KG1 (cell line): ENCODE results near the gene FXYD2.

Experiments used
- DNase-seq: peaks from one replicate; lab custom pipeline; 2025; lab: John Stamatoyannopoulos, UW

Gene FXYD2

GRCh38 chr11:117834838-117835443 lies 10.4 kb upstream of the FXYD2 start:
- no peak for DNase-seq

DNA sequence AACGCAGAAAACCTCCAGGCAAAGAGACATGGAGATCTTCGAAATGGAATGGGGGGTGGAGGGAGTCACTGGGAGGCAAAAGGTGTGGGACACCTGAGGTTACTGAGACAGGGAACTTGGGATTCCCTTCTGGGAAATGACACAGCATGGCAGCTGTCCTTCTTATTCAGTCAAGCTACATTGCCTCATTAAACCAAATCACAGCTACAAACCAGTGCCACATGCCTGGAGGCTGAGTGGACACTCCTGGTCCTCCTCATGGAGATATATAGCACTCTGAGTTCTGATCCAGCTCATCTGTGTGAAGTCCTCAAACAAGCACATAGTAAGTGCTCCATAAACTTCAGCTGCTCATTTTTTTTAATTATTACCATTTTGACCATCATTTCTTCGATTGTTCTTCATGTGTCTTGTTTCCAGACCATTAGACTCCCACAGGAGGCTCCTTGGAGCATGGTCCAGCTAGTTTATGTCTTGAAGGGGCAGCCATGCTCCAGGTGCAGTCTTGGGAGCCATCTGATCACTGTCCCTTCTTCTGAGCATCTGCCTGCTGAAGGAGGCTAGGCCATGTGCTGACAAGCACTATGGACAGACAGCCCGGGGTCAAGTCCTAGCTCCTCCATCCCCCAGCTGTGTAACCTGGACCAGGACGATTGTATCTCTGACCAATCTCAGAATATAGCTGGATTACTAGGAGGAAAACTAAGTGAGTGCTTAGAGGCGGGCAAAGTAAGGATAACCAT lies 9.7 kb upstream of the FXYD2 start:
- no peak for DNase-seq

GRCh38 chr11:117833401-117833891 lies 8.9 kb upstream of the FXYD2 start:
- no peak for DNase-seq

- no peak for DNase-seq
Measured at GRCh38 chr11:117832511-117832910, 8.0 kb upstream of the FXYD2 start.

GRCh38 chr11:117831661-117832415 lies 7.3 kb upstream of the FXYD2 start:
- DNase-seq, result no peak

DNA sequence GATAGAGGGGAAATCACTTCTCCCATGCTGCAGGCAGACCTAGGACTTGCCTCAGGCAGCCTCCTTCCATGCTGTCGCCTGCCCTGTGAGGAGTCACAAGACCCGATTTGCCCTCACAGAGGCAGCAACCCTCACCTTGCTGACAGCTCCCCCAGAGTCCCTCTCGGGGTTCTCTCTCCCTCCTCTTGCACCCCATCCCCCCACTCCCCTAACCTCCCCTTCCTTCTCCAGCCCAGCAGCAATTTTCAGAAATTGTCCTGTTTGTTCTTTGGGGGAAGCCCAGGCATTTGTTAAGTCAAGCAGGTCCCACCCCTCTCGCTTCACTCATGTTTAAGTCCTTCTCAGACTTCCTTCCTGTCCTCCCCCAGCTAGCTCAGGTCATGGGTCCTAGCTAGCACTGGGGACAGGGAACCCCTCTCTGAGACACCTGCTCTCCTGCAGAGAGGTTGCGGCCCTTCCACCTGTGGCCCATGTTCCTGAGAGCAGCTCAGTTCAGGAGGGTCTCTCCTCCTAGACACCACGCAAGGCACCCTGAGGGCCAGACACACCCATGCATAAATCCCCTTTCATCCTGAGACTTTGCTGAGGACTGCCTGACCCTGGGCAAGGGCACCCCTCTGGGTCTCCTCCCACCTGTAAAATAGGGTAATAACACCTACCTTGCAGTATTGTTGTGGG lies 6.3 kb upstream of the FXYD2 start:
- no peak for DNase-seq

DNA sequence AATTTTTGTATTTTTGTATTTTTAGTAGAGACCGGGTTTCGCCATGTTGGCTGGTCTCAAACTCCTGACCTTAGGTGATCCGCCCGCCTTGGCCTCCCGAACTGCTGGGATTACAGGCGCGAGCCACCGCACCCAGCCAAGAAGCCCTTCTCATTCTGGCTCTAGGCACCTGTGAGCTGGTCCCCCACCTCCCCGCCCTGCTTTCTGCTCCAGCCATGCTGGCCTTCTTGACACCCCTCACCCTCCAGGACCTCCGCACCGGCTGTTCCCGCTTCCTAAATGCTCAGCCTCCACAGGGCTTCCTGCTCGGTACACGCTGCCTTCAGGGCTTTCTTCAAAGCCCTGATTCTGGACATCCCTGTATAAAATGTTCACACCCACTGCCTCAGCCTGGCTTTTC lies 5.5 kb upstream of the FXYD2 start:
- no peak for DNase-seq

GRCh38 chr11:117829369-117829725 lies 4.8 kb upstream of the FXYD2 start:
- DNase-seq, result no peak

GRCh38 chr11:117828611-117829368 lies 4.2 kb upstream of the FXYD2 start:
- no peak for DNase-seq

DNA sequence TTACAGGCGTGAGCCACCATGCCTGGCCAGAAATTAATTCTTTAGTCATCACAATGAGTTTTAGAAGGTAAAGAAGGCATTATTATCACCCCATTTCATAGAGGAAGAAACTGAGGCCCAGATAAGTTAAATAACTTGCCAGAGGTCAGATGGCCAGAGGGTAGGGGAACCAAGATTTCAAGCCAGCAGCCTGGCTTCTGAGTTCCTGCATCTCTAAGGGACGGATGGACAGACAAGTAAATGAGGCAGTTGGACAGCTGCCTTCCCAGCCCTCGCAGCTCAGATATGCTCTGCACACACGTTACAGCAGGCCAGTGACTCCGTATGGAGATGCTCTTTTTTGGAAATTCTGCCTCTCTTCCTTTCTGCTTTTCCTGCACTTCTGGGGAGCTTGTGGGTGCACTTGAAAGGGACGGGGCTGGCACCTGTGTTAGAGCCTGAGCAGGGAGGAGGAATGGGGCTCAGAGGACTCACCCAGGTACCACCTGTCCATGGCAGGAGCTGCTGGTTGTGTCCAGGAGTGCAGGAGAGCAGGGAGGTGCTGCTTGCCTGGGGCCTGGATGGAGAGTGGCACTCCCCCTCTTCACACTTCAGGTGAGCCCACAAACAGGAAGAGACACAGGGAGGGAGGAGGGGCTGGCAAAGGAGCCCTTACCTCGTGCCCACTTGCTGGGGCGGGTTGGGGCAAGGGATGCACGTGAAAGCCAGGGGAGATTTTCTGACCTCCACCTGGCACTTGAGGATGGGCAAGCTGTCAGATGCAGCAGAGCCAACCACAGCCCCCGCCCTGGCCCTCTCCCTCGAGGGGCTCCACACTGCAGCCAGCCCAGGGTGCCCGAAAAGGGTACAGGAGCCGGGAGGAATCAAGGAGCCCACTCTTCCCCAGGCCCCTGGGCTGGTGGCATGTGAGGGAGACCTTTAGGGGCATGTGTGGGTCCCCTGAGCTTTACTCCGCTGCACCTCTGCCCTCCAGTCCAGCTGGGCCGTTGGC lies 3.3 kb upstream of the FXYD2 start:
- DNase-seq, result no peak

GRCh38 chr11:117826832-117827231 lies 2.3 kb upstream of the FXYD2 start:
- DNase-seq, result no peak

GRCh38 chr11:117826190-117826570 lies 1.6 kb upstream of the FXYD2 start:
- DNase-seq, result no peak

GRCh38 chr11:117825538-117826189 lies 1.1 kb upstream of the FXYD2 start:
- DNase-seq, result no peak

- DNase-seq, result no peak
Measured at GRCh38 chr11:117823946-117824420, 561 bp downstream of the FXYD2 start.

DNA sequence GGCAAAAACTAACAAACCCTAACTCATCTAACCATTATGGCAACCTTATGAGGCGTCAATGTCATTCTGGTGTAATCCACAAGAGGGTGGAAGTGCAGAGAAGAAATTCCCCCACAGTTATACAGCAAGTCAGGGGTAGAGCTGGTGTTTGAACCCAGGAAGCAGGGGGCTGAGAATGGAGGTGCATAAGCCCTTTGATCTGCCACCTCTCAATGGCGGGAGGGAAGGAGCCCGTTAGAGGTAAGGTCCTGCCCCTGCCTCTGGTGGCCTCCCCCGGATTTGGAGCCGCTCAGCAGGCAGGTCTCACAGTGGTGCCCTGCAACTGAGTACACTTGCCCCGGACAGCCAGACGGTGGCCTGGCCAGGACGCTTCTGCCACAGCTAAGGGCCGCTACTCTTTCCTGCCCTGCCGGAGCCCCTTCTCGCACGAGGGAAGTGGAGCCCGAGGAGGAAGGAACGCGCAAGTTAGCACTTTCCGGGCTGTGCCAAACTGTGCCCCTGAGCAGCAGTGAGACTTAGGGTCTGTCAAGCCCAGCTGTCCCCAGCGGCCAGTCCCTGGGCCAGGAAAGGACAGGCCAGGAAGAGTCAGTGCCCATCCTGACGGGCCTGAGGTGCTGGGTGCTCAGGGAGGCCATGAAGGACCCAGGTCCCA lies 1.1 kb downstream of the FXYD2 start:
- DNase-seq, result peak; percentile 47

DNA sequence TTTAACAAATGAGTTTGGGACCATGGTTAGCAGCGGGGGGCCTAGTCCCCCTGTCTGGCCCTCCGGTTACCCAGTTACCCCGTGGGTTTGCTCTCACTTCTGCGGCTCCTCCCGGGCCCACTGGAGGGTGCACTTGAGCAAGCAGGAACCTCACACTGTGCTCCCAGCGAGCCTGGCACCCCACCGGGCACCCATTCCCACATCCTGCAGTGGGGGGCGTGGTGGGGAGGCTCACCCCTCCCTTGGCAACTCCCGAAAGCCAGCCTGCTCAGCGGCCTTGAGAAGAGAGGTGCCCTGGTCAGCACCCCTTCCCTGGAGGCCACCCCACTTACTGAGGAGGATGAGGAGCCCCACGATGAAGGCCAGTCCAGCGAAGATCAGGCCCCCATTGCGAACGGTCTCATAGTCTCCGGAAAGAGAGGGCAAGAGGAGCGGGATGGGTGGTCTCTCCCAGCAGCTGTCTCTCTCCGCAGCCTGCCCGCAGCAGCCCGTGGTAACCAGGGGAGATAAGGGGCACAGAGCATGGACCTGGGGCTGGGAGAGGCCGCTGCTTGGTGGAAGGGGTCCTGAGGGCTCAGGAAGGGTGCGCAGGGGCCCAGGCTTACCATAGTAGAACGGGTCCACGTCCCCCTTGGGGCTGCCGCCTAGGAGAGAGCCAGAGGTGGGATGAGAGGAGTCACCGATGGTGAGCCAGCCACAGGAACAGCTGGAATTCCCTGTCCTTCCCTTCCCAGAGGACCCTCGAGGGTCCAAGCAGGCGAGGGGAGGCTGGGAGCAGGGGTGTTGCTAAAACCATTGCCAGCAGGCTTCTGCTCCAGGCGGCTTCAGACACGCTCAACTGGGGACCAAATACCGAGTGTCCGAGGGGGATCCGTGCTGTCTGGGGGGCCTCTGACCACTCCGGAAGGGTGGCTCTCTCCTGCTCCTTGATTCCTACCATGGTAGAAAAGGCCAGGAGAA lies 2.2 kb downstream of the FXYD2 start:
- peak; percentile 41 for DNase-seq

DNA sequence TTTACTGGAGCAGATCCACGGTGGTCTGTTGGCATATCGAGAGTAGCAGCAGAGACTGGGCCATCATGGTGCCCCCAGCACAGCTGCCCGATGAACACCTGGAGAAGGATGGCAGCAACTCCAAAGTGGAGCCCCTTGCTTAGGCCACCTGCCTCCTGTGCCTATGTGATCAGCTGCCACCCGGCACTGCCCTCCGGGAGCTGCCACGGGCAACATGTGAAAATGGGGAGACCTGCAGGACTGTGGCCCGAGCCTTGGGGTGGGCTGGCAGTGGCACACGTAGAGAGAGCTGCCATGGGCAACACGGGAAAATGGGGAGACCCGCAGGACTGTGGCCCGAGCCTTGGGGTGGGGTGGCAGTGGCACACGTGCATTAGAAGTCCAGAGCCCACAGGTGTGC lies 3.1 kb downstream of the FXYD2 start:
- DNase-seq, result no peak

DNA sequence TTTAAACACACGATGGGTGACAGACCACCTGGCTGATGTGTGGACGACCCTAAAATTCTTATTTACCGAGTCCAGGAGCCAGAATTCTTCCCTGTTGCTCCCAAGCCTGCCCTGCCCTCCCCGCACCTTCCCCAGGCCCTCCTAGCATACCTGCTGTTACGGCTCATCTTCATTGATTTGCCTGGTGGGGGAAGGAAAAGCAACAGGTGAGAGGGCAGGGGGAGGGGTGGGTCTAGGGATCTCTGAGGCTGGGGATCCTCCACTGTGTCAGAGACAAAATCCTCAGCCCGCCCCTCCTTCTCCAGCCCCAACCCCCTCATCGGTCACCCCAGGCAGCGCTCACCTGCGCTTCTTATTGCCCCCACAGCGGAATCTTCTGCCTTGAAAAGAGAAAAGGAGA lies 4.0 kb downstream of the FXYD2 start:
- DNase-seq, result no peak
